ENCODE measurements around the gene DXO. TPM values are rescaled to one million over a fixed set of nuclear protein-coding genes. Genes with fewer than 3 reads are reported as not detected.

Gene DXO
- total RNA-seq, 1 donor from 2014 or later = 15.7 TPM

DNA sequence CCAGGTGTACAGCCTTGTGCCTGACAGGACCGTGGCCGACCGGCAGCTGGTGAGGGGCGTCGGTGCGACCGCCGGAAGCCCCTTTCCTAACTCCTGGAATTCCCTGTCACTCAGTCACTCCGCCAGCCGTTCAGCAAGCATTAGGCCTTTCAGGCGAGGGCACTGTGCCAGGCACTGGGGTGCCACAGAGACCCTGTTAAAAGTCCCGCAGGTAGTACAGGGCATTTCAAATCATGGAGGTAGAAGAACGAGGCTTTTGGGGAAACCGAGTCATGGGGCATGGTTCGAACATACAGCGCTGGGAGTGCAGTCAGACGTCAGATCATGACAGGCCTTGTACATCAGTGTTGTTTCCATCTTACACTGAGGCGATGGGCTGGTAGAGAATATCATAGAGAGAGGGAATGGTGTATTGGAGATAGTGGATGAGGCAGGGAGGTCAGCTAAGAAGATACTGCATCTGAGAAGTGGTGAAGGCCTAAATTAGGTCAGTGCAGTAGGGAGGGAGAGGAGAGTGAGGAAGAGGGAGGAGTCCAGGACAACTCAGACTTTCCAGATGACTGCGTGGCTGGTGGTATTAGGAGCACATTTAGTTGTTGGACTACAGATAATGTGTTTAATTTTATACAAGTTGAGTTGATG is 892 bp upstream of the DXO start:
- H3K27me3 Mint-ChIP-seq (ENCODE audit: low read depth) = no peaks in the 10 kb centered on the region
- H3K9me3 Mint-ChIP-seq = no peaks in the 10 kb centered on the region
- peak overlapping the region; percentile 99 for H3K27ac Mint-ChIP-seq
- intact Hi-C loops (cut with micrococcal nuclease) = loop anchor here (1.0 kb wide), 1 partner anchor 14 kb away; the partner anchor contains the start of gene SKIC2
- H3K4me3 Mint-ChIP-seq (ENCODE audit: low read depth) = peak overlapping the region; percentile 94
- peaks cover 28% of the 10 kb centered on the region for H3K4me1 Mint-ChIP-seq (ENCODE audit: low read depth)
- peaks cover 18% of the 10 kb centered on the region for H3K36me3 Mint-ChIP-seq (ENCODE audit: low read depth)
- DNase-seq (ENCODE audit: low spot score) = no peak

GRCh38 chr6:31971279-31971992 is 502 bp downstream of the DXO start:
- Mint-ChIP-seq H3K27ac (peak overlapping the region; percentile 99), H3K27me3 (ENCODE audit: low read depth) (no peaks in the 10 kb centered on the region), H3K36me3 (ENCODE audit: low read depth) (peaks cover 32% of the 10 kb centered on the region), H3K4me3 (ENCODE audit: low read depth) (peak overlapping the region; percentile 94), H3K4me1 (ENCODE audit: low read depth) (peaks cover 28% of the 10 kb centered on the region), H3K9me3 (no peaks in the 10 kb centered on the region)
- intact Hi-C loops (cut with micrococcal nuclease) = no loop called here
- DNase-seq (ENCODE audit: low spot score) = no peak

GRCh38 chr6:31970604-31971271 is 1.2 kb downstream of the DXO start:
- no peaks in the 10 kb centered on the region for H3K9me3 Mint-ChIP-seq
- H3K4me3 Mint-ChIP-seq (ENCODE audit: low read depth) = peak overlapping the region; percentile 94
- peaks cover 39% of the 10 kb centered on the region for H3K36me3 Mint-ChIP-seq (ENCODE audit: low read depth)
- DNase-seq (ENCODE audit: low spot score) = no peak
- intact Hi-C loops (cut with micrococcal nuclease) = no loop called here
- no peaks in the 10 kb centered on the region for H3K27me3 Mint-ChIP-seq (ENCODE audit: low read depth)
- peaks cover 28% of the 10 kb centered on the region for H3K4me1 Mint-ChIP-seq (ENCODE audit: low read depth)
- H3K27ac Mint-ChIP-seq = peak overlapping the region; percentile 99

DNA sequence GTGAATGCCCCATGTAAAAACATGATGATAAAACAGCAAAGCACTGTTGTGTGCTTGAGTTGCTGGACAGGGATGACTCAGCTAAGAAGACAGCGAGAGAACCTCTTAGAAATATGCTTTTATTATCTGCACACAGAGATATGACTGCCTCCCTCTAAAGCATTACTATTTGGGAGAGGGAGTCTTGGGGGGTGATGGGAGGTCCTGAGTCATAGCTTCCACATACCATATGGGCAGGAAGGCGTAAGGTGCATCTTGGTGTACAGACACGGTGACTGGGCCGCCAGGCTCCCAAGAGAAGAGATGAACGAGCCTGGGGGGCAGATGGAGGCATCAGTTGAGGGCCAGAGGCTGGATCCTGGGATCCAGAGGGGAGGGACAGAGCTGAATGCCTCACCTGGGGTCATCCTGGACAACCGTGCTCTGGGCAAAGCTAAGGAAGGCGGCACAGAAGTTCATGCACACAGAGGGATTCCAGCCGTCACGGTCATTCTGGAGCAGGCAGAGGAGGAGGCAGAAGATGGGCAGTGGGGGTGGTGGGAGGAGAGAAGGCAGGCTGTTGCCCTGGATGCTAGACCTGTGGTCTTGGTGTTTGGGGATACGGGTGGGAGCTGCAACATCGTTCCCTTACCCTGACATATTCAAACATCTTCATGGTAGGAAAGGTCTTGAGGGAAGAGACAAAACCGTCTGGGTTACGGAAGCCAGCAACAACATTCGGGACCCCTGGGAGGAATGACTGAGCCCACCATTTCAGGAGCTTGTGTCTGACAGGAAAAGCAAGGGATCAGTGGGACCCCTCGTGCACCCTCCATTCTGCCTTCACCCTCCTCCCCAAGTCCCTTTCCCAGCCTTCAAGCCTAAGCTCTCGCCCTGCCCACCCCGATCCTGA is 2.0 kb downstream of the DXO start:
- no peaks in the 10 kb centered on the region for H3K27me3 Mint-ChIP-seq (ENCODE audit: low read depth)
- H3K4me1 Mint-ChIP-seq (ENCODE audit: low read depth) = peaks cover 28% of the 10 kb centered on the region
- DNase-seq (ENCODE audit: low spot score) = no peak
- intact Hi-C loops (cut with micrococcal nuclease) = no loop called here
- peak overlapping the region; percentile 99 for H3K27ac Mint-ChIP-seq
- peak overlapping the region; percentile 70 for H3K4me3 Mint-ChIP-seq (ENCODE audit: low read depth)
- no peaks in the 10 kb centered on the region for H3K9me3 Mint-ChIP-seq
- H3K36me3 Mint-ChIP-seq (ENCODE audit: low read depth) = peaks cover 47% of the 10 kb centered on the region

DNA sequence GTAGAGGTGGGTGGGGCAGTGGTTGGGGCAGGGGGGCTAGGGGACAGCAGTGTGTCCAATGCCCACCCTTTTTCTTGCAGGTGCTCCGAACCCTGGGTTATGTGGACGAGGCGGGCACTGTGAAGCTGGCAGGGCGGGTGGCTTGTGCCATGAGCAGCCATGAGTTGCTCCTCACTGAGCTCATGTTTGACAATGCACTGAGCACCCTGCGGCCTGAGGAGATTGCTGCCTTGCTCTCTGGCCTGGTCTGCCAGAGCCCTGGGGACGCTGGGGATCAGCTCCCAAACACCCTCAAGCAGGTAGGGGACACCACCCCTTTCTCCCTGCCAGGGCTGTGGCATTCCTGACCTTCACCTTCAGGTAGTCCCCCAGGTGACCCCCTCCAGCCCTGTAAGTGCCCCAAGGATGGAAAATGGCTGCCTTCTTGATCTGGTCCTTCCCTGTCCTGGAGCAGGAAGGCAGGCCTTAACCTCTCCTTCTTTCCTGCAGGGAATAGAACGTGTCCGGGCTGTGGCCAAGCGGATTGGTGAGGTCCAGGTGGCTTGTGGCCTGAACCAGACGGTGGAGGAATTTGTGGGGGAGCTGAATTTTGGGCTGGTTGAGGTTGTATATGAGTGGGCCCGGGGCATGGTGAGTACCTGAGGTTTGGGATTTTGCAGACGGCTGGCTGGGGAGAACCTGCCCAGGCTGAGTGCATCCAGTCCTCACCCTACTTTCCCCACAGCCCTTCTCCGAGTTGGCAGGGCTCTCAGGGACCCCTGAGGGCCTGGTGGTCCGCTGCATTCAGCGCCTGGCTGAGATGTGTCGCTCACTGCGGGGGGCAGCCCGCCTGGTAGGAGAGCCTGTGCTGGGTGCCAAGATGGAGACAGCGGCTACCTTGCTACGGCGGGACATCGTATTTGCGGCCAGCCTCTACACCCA is 2.9 kb downstream of the DXO start:
- no peaks in the 10 kb centered on the region for H3K27me3 Mint-ChIP-seq (ENCODE audit: low read depth)
- no peak overlapping the region for H3K4me3 Mint-ChIP-seq (ENCODE audit: low read depth)
- H3K9me3 Mint-ChIP-seq = no peaks in the 10 kb centered on the region
- no peak overlapping the region for H3K27ac Mint-ChIP-seq
- H3K36me3 Mint-ChIP-seq (ENCODE audit: low read depth) = peaks cover 50% of the 10 kb centered on the region
- peaks cover 23% of the 10 kb centered on the region for H3K4me1 Mint-ChIP-seq (ENCODE audit: low read depth)
- no peak for DNase-seq (ENCODE audit: low spot score)
- intact Hi-C loops (cut with micrococcal nuclease) = no loop called here

GRCh38 chr6:31968326-31968725 is 3.6 kb downstream of the DXO start:
- no peak for DNase-seq (ENCODE audit: low spot score)
- Mint-ChIP-seq H3K36me3 (ENCODE audit: low read depth) (peaks cover 54% of the 10 kb centered on the region), H3K9me3 (no peaks in the 10 kb centered on the region), H3K27ac (no peak overlapping the region), H3K4me3 (ENCODE audit: low read depth) (no peak overlapping the region), H3K4me1 (ENCODE audit: low read depth) (peaks cover 22% of the 10 kb centered on the region), H3K27me3 (ENCODE audit: low read depth) (no peaks in the 10 kb centered on the region)
- intact Hi-C loops (cut with micrococcal nuclease) = no loop called here

DNA sequence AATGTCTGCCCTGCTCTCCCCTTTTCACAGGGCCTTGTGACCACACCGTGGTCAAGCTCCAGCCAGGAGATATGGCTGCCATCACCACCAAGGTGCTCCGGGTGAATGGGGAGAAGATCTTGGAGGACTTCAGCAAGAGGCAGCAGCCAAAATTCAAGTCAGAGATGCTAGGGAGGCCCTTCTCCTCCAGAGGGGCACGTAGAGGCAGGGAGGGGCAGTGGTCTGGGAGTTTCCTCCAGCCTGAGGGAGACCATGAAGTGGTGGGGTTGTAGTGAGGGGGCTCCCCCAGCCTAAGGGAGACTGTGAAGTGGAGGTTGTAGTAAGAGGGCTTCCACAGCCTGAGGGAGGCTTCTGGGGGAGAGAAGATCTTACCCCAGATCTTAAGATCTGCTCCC is 4.0 kb downstream of the DXO start:
- intact Hi-C loops (cut with micrococcal nuclease) = no loop called here
- Mint-ChIP-seq H3K9me3 (no peaks in the 10 kb centered on the region), H3K4me1 (ENCODE audit: low read depth) (peaks cover 18% of the 10 kb centered on the region), H3K27me3 (ENCODE audit: low read depth) (no peaks in the 10 kb centered on the region), H3K4me3 (ENCODE audit: low read depth) (no peak overlapping the region), H3K27ac (no peak overlapping the region), H3K36me3 (ENCODE audit: low read depth) (peaks cover 55% of the 10 kb centered on the region)
- no peak for DNase-seq (ENCODE audit: low spot score)

GRCh38 chr6:31966997-31967925 is 4.7 kb downstream of the DXO start:
- H3K27me3 Mint-ChIP-seq (ENCODE audit: low read depth) = no peaks in the 10 kb centered on the region
- H3K4me1 Mint-ChIP-seq (ENCODE audit: low read depth) = peaks cover 12% of the 10 kb centered on the region
- no peak for DNase-seq (ENCODE audit: low spot score)
- no peak overlapping the region for H3K4me3 Mint-ChIP-seq (ENCODE audit: low read depth)
- no peaks in the 10 kb centered on the region for H3K9me3 Mint-ChIP-seq
- H3K27ac Mint-ChIP-seq = no peak overlapping the region
- H3K36me3 Mint-ChIP-seq (ENCODE audit: low read depth) = peaks cover 62% of the 10 kb centered on the region
- intact Hi-C loops (cut with micrococcal nuclease) = no loop called here

DNA sequence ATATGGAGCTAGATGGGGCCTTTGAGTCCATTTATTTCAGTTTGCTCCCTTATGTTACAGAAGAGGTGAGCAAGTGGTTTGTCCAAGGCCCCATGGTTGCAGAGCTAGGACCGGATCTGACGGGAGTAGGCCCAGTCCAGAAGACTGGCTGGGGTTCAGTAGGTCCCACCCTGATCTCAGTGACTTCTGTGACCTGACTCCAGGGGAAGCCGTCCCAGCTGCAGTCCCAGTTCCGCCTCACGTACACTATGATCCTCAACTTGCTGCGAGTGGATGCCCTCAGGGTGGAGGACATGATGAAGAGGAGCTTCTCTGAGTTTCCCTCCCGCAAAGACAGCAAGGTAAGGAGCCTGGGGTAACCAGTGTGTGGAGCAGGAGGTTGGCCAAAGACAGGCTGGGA is 5.4 kb downstream of the DXO start:
- no peak overlapping the region for H3K27ac Mint-ChIP-seq
- intact Hi-C loops (cut with micrococcal nuclease) = no loop called here
- H3K4me3 Mint-ChIP-seq (ENCODE audit: low read depth) = no peak overlapping the region
- peaks cover 69% of the 10 kb centered on the region for H3K36me3 Mint-ChIP-seq (ENCODE audit: low read depth)
- H3K27me3 Mint-ChIP-seq (ENCODE audit: low read depth) = no peaks in the 10 kb centered on the region
- H3K4me1 Mint-ChIP-seq (ENCODE audit: low read depth) = peaks cover 10% of the 10 kb centered on the region
- DNase-seq (ENCODE audit: low spot score) = no peak
- H3K9me3 Mint-ChIP-seq = no peaks in the 10 kb centered on the region

DNA sequence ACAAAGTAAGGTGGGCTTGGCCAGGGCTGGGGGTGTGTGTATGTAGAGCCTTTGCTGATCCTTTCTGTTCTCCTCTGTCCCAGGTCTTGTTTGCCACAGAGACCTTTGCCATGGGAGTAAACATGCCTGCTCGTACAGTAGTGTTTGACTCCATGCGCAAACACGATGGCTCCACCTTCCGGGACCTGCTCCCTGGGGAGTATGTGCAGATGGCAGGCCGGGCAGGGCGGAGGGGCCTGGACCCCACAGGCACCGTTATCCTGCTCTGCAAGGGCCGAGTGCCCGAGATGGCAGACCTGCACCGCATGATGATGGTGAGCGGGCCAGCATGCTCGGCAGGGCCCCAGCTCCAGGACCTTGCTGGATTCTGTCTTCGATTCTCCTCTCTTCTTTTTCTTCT is 6.2 kb downstream of the DXO start:
- Mint-ChIP-seq H3K27me3 (ENCODE audit: low read depth) (no peaks in the 10 kb centered on the region), H3K9me3 (no peaks in the 10 kb centered on the region), H3K36me3 (ENCODE audit: low read depth) (peaks cover 77% of the 10 kb centered on the region), H3K4me3 (ENCODE audit: low read depth) (no peak overlapping the region), H3K4me1 (ENCODE audit: low read depth) (peaks cover 10% of the 10 kb centered on the region), H3K27ac (no peak overlapping the region)
- no peak for DNase-seq (ENCODE audit: low spot score)
- intact Hi-C loops (cut with micrococcal nuclease) = no loop called here

DNA sequence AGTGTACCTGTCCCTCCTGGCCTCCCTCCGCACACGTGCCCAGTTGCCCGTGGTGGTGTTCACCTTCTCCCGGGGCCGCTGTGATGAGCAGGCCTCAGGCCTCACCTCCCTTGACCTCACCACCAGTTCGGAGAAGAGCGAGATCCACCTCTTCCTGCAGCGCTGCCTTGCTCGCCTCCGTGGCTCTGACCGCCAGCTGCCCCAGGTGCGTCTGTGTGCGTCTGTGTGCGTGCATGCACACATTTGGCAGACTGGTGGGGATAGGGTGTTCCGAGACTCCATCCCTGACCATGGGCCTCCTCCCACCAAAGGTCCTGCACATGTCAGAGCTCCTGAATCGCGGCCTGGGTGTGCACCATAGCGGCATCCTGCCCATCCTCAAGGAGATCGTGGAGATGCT is 8.0 kb downstream of the DXO start:
- Mint-ChIP-seq H3K27ac (no peak overlapping the region), H3K4me3 (ENCODE audit: low read depth) (no peak overlapping the region), H3K4me1 (ENCODE audit: low read depth) (peaks cover 10% of the 10 kb centered on the region), H3K27me3 (ENCODE audit: low read depth) (no peaks in the 10 kb centered on the region), H3K9me3 (no peaks in the 10 kb centered on the region), H3K36me3 (ENCODE audit: low read depth) (peaks cover 74% of the 10 kb centered on the region)
- no peak for DNase-seq (ENCODE audit: low spot score)
- intact Hi-C loops (cut with micrococcal nuclease) = no loop called here
